Fibroblast of lung (primary cell): Measurements from ENCODE around the gene CCDC97.

Experiments used
- EZH2 ChIP-seq: IDR thresholded peaks from 2 replicates; pipeline ENCODE4 v1.5.1; 2012; ENCODE audit warnings: low read length, control low read depth, mild to moderate bottlenecking; ENCODE audit errors: missing control alignments
- TF ChIP-seq, protein P1 (sequence below), 2 donors: IDR thresholded peaks in 1 of 2; conservative IDR thresholded peaks in 1 of 2; 1 replicate in 1 of 2; 2 replicates in 1 of 2; pipeline ENCODE4 v1.5.1; 2011 to 2012; ENCODE audit warnings: low read length in 2 of 2, control low read depth in 1 of 2, inconsistent platforms in 1 of 2, low read depth in 1 of 2, mild to moderate bottlenecking in 1 of 2

DNA sequence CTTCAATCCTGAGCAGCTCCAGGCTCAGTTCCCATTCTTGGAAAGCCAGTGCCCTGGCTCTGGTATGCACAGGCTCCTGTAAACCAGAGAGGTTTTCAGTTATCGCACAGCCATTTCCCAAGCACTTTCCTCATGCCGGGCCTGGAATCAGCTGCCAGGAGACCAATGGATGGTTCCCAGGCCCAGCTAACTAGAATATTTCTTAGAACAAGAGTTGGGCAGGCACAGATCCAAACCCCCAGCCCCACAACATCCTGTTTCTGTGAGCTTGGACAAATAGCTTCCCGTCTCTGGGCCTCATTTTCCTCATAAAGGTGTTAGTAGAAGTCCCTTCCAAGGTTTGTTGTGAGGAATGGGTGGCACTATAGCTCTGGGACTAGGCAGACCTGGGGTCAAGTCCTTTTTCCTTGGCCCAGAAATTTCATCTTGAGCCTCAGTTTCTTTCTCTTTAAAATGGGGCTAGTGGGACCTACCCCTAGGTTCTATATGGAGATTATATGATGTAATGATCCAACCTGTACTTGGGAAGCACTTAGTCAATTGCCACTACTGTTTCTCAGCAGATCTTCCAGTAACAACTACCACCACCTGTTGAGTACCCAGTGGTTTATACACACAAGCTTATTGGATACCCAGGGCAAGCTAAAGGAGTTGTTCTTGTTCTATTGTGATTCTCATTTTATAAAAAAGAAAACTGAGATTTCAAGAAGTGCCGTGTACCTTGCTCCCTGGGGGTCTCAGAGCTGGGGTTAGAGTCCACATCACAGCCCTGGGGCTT, 5.1 kb upstream of the CCDC97 start:
- TF ChIP-seq EZH2 = no peak
- TF ChIP-seq, protein P1, sequence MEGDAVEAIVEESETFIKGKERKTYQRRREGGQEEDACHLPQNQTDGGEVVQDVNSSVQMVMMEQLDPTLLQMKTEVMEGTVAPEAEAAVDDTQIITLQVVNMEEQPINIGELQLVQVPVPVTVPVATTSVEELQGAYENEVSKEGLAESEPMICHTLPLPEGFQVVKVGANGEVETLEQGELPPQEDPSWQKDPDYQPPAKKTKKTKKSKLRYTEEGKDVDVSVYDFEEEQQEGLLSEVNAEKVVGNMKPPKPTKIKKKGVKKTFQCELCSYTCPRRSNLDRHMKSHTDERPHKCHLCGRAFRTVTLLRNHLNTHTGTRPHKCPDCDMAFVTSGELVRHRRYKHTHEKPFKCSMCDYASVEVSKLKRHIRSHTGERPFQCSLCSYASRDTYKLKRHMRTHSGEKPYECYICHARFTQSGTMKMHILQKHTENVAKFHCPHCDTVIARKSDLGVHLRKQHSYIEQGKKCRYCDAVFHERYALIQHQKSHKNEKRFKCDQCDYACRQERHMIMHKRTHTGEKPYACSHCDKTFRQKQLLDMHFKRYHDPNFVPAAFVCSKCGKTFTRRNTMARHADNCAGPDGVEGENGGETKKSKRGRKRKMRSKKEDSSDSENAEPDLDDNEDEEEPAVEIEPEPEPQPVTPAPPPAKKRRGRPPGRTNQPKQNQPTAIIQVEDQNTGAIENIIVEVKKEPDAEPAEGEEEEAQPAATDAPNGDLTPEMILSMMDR (conservative IDR thresholded peaks at IDR 0.05 in 1 of 2, IDR thresholded peaks at IDR 0.05 in 1 of 2; ENCODE audit: low read depth in 1 of 2, low read length in 2 of 2) = no peak
